Myocyte (in vitro differentiated cells): ENCODE results near the gene PPFIA1. TPM values are rescaled to one million over a fixed set of nuclear protein-coding genes. Genes with fewer than 3 reads are reported as not detected.

Experiments
- DNase-seq: peaks from one replicate; pipeline ENCODE4 v3.0.0-alpha.2; 2012; ENCODE audit warnings: low read depth
- total RNA-seq: library from RNA; depleted of rRNA; stranded (reverse); fragments of >200 nt; gene quantifications from 2 replicates; pipeline ENCODE4 v1.2.3, GENCODE V29; 2014

Gene PPFIA1
- total RNA-seq, 1 donor from 2014 or later = 48.4 TPM

DNA sequence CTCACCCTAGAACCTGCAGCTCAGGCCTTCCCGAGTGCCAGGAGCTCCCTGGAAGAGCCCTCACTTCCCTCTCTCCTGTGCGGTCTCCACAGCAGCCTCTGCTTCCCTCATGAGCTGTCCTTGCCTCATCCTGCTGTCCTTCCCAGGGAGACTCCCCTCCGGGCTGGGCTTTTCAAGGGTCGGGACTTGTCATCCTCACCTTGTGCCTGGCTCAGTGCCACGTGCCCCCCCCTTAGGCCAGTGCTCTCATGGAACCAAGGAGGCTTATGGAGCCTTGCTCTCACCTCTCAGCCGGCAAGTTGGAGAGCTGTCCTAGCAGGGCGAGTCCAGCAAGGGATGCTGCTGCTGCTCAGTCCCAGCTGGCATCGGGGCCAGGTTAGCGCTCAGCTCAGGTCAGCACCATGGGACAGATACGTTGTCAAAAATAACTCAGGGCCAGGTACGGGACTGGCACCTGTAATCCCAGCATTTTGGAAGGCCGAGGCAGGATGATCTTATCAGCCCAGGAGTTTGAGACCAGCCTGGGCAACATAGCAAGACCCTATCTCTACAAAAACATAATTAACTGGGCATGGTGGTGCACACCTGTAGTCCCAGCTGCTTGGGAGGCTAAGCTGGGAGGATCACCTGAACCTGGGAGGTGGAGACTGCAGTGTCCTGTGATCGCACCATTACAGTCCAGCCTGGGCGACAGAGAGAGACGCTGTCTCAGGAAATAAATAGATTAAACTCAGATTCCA, 141.4 kb downstream of the PPFIA1 start:
- DNase-seq = no peak

DNA sequence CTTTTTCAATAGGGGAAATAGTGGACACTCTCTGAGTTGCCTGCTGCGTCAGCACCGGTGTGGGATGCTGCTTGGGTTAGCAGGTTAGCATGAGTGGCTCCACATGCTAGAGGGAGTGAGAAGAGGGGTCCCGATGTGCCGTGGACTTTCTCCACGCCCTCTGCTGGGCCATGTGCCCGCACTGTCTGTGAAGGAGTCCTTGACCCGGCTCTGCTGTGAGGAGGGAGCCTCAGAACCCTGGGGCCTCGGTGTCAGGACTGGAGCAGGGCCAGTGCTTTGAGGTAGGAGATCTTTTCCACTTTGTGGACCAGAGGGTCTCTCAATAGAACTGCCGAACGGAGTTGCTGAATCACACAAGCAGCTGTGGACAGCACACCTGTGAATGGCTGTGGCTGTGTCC, 142.7 kb downstream of the PPFIA1 start:
- no peak for DNase-seq

DNA sequence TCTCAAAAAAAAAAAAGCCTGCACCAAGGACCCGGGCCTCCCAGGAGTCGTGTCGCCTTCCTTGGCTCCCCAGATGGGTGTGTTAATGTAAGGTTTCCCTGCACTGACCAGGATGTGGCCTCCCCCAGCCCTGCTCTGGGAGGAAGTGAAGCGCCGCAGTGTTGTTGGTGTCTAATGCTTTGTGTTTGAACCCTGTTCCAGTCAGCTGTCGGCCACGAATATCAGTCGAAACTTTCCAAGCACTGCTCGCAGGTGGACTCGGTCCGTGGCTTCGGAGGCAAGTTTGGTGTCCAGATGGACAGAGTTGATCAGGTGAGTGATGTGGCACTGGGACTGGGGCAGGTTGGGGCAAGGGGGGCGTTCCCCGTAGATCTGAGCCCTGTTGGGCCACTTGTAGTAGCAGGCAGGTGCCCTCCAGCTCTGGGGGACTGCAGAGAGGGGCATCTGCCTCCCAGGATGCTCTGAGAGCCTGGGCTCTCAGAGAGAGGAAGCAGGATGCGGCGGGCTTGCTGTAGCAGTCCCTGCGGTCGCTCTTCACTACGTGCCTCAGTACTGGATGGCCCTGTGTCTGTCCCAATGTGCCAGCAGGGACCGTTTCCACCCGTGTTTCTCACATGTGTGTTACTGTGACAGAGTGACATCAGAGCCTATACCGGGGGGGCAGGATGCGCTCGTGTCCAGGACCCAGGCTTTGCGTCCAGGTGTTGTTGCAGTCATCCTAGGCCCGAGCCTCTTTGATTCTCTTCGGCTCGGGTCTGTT, 144.0 kb downstream of the PPFIA1 start:
- no peak for DNase-seq

DNA sequence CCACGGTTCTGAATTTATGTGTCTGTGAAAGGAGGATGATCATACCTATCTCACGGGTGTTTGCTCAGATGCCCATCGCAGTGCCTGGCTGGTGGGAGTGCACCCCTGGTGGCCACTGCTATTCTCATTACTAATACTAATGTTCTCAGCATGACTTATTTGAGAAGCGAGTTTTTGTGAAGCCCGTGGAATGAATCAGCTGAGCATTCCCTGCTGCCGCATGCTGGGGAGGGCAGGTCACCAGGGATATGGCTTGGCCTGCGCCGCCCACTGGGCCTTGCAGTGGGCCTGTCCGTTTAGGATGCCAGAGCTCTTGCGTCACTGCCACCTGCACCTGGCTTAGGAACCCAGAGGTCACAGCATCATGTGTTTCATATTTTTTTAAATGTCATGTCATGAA, 144.7 kb downstream of the PPFIA1 start:
- peak; percentile 76 for DNase-seq

DNA sequence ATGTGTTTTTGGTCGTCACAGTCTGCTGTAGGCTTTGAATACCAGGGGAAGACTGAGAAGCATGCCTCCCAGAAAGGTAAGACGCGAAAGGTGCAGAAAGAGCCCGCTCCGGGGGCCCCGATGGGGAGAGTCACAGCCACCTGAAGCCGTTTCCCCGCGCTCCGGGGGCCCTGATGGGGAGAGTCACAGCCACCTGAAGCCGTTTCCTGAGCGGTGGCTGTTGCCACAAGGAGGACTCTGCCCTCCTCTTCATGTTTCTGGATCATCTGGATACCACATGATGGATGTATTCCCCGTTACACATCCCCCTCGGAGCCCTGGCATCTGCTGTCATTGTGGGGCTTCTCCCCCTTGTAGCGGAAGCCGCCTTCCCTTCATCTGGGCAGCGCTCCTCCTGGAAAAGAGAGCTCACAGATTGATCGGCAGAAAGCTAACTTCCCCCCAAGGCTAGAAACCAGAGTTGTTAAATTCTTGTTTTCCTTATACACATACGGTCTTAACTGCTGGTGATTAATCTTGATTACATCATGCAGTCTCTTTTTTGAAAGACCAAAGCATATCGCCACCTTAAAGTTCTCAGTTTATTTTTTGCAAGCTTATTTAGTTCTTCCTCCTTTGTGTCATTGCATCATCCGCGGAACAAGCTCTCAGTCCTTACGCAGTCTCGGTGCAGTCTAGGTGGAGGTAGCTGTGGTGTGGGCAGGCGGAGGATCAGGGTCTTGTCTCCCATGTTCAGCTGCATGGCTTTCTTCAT, 145.3 kb downstream of the PPFIA1 start:
- DNase-seq = no peak

DNA sequence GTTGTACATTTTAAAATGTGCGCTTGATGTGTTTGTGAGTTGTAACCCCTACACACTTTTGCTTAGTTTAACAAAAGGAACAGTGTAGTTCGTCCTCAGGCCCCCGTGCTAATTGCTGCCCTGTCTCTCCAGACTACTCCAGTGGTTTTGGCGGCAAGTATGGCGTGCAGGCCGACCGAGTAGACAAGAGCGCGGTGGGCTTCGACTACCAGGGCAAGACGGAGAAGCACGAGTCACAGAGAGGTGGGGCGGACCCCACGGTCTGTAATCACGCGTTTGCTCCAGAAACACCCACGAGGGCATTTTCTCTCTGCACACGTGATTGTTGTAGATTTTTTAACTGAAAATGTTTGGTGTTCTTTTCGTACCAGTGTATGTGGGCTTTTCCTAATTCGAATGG, 146.4 kb downstream of the PPFIA1 start:
- DNase-seq = no peak

DNA sequence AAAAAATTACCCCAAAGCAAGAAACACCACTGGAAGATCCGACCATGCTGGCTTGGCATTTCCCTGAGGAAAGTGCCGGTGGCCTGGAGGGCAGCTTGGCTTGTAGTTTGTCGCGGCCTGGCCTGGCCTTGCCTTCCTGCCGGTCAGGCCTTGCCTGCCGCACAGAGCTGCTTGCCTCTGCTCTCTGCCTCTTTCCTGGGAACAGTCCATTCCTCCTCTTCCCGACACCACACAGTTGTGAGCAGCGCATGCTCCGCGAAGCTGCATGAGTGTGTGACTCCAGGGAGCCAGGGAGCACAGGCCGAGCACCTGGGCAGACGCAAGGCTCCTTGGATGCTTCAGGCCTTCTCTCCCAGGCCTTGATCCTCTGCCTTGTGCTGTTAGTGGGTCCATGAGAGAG, 147.6 kb downstream of the PPFIA1 start:
- no peak for DNase-seq

DNA sequence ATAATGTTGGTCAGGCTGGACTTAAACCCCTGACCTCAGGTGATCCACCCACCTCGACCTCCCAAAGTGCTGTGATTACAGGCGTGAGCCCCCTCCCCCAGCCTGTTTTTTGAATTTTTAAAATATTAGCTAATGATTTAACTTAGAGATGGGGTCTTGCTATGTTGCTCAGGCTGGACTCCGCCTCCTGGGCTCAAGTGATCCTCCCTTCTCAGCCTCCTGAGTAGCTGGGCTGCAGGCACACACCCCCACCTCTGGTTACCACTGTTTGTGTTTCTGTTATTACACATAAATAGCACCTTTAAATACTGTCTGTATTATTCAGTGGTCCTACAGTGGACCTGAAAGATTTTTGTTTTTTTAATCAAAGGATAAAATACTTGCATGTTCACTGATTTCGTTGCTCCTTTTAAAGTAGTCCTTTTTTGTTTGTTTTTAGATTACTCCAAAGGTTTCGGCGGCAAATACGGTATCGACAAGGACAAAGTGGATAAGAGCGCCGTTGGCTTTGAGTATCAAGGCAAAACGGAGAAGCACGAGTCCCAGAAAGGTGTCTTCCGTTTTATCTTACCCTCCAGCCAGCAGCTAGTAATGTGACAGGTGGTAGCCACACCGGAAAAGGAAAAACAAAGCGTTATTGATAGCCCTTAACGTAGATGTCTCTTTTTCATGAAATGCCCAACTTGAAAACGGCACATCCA, 149.0 kb downstream of the PPFIA1 start:
- no peak for DNase-seq

DNA sequence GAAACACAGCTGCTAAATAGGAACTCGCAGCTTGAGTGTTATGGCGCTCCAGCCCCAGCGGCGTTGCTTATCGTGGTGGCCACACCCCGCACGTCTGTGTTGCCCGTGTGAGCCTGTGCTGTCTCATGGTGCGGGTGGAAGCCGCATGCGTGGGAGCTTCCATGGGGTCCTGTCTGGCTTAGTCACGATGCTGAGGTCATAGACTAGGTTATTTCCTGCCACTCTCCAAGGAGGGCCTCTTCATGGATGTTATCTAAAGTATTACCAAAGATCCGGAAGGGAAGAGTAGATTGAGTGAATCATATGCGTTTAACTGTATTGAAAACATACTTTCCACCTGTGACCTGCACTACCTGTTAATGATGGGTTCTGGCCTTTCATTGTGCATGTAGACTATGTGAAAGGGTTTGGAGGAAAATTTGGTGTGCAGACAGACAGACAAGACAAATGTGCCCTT, 149.5 kb downstream of the PPFIA1 start:
- no peak for DNase-seq

DNA sequence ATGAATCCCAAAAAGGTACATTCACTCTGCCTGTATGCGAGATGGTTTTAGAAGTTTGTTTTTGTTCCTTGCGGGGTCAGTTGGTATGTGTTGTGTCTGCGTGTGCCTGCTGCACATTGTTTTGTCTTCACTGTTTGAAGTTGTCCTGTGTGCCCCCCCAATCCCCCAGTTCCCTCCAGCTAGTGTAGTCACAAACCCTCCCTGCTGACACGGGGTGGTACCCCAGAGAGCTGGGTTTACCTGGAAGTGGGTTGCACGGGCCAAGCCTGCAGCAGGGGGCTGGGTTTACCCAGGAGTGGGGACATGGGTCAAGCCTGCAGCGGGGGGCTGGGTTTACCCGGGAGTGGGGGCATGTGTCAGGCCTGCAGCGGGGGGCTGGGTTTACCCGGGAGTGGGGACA, 150.0 kb downstream of the PPFIA1 start:
- no peak for DNase-seq

DNA sequence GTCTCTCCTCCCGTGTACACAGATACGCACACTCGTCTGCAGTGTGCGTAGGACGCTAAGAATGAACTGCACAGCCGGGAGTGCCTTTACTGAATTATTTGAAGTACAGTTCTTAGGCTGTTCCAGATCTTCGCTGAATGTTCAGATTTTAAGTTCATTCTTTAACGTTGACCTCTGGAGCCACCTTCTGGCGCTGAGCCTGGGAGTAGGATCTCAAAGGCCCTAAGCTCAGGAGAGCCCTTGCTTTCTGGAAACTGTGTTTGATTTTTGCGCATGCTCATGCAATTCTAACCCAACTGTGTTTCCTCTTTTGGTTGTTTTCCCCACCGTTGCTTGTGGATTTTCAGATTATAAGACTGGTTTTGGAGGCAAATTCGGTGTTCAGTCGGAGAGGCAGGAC, 150.6 kb downstream of the PPFIA1 start:
- no peak for DNase-seq

DNA sequence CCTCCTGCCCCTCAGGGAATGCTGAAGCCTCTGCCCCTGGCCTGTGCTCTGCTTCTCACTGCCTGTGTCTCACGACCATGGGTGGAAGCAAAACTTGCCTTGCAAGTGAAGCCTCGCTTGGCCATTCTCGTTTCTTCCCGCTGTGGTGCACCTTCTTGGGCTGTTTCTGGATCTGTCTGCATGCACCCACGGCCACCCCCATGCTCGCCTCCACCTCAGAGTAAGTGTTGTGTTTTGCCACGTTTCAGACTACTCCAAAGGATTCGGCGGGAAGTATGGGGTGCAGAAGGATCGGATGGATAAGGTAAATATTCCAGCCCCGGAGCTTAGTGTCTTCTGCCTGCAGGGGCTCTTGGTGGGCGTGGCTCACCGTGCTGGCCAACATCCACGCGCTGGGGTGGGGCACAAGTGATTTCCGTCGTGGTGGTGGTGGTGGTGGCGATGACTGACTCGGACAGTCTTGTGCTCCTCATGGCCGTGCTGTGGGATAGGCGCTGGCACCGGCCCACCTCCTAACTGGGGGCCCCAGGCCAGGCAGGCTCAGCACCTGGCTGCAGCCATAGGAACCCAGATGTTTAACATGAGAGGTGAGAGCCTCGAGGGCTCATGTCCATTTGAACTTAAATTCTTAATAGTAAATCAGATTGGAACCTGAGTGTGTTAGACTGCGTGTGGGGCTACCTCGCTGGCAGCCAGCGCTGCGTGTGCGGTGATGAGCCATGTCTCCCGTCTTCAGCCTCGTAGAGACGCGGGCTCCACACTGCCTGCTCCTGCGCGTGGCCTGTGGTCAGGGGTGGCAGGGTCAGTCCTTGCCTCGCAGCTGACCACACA, 152.4 kb downstream of the PPFIA1 start:
- no peak for DNase-seq

DNA sequence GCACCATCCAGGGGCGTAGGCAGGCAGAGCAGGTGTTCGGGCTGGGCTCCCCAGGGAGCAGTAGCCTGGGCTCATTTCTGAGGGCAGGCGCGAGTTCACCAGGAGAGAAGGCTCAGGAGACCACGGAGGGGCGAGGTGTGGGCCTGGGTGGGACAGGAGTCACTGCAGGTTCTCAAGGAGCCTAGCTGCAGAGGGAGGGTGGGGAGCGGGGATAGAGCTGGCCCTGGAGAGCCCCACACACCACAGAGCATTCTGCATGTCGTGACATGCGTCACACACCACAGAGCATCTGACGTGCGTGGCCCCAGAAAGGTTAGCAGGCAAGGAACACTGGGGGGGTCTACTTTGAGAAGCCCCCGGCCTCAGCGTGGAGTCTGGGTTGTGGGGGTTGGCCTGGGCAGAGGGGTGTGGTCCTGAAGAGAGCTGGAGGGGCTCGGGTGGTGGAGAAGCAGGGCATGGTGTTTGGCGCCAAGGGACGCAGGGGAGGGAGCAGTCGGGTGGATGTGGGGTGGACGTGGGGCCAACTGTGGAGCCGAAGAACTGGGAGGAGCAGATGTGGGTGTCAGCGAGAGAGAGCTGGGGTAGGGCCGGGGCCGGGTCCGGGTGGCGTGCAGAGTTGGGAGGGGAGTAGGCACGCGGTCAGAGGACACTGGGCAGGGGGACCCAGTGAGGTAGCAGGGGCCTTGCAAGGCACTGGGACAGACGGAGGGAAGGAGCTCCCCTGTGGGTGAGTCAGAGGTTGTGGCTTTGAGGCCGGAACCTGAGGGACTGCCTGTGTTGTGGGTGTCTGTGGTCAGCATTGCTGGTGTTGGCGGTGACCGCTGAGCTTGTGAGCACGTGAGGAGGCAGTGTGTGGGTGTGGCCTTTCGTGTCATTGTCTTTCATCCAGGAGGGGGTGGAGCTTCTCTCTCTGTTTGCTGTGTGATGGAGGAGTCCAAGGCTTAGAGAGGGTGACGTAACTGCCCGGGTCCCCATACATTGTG, 153.3 kb downstream of the PPFIA1 start:
- peak; percentile 97 for DNase-seq

DNA sequence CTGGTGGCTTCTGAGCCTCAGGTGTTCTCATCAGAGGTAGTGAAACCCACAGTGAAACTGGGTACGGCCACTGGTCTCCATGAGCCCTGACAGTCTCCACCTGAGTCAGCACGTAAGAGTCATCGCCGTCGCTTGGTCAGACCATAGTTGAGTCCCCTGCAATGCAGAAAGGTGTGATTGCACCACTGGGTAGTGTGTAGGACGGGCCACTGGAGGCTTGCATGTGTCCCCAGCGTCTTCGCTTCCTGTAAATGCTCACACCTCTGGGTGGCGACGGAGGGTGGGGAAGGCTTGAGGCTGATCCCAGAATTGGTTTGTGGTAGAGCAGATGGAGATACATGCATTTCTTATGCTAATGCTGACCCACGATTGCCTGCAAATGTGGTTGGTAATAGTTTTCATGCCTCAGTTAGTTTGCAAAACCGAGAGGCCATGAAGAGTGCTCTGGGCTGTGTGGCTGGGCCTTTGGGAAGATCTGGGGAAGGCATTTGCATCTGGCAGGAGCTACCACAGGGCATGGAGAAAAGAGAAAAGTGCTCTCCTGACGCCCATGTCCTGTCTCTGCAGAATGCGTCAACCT, 154.4 kb downstream of the PPFIA1 start:
- DNase-seq = peak; percentile 16

DNA sequence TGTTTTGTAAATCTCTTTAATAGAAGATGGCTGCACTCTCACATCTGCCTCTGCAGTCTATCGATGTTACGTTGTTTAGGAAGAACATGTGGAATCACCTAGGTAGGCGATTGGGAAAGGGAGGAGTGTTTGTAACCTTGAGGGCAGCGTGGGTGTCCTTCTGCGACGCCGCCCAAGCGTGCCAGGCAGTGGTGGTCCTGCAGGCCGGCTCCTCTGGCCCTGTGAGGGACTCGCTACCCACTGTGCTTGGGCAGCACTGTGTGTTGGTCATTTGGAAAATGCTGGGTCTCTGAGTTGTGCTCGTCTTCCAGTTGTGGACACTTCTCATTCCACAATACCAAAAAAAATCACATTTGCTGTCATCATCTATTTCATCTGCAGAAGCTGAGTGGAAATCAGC, 156.9 kb downstream of the PPFIA1 start:
- no peak for DNase-seq

DNA sequence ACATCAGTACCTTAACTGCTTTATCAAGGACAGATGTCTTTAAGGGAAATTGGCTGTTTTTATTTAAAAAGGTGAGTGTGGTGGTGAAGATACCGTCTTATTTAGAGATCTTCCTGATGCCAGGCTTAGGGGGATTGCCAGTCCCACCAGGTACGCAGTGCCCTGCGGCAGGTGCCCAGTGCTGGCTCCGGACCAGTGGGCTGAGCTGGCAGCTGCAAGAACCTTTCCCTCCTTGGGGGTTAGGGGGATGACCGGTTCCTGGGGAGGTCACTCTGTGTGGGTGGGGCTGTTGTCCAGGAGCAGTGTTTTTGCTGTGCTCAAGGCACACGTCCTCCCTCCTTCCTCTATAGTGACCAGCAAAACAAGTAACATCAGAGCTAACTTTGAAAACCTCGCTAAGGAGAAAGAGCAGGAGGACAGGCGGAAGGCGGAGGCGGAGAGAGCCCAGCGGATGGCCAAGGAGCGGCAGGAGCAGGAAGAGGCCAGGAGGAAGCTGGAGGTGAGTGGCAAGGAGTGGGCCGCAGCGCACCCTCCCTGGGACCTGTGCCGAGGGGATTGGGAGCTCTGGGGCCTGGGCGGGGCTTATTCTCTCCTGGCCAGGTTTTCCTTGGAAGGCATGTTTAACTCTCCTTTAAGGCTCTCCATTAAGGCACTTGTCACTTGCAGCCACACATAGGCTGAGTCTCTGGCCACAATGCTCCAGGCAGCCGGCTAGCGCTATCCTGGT, 158.4 kb downstream of the PPFIA1 start:
- no peak for DNase-seq

DNA sequence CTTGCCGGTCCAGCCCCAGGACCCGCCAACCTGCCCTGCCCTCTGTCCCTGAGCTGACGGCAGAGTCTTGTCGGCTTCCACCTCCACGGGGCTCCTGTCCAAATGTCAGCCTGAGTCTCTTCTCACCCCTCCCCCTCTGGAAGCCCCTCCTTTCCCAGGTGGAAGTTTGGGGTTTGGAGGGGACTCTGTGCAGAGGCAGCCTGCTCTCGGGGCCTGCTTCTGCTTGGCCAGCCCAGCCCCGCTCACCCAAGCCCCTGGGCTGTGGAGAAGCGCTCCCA, 158.9 kb downstream of the PPFIA1 start:
- DNase-seq = no peak

DNA sequence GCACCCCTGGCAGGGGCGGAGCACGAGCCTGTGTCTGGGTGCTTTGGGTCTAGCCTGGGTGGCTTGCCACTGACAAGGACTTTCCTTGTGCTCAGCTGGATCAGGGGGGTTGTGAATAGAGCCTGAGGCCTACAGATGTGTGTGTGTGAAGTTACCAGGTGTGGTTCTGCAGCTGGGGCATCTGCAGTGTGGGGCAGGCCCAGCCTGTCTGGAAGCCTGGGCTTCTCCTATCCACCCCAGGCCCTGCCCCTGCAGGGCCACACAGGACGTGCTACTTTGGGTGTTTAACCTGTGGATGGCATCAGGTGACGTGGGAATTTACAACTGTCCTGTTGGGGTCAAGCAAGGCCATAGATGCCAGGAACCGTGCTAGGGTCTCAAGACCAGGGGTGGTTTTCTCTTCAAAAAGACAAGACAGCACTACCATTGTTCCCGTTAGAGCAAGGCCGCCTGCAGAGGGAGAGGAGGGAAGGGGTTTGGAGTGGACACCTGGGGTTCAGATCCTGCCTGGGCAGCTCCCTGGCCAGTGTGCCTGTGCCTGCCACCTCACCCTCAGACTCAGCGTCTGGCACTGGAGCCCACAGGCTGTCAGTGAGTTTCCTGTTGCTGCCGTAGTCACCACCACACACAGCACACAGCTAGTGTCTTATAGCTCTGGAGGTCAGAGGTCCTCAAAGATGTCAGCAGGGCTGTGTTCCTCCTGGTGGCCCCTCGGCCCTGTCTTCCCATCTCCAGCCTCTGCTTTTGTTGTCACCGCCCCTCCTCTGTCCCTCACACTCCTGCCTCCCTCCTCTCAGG, 159.4 kb downstream of the PPFIA1 start:
- no peak for DNase-seq
